Activated CD8-positive, alpha-beta T cell treated with anti-CD3 and anti-CD28 coated beads for 36 hours (primary cell): ENCODE results near the gene TMEM18. TPM values are rescaled to one million over a fixed set of nuclear protein-coding genes. Genes with fewer than 3 reads are reported as not detected.

Experiments
- ATAC-seq: fragments of 200-7000 bp; cut with Tn5 transposase; one replicate; pipeline ENCODE4 v1.10.0; 2021; ENCODE audit warnings: mild to moderate bottlenecking, moderate library complexity
- CTCF ChIA-PET: fragments of 350-600 bp; sonication (Branson Sonifier 250); formaldehyde crosslinking; loops from one replicate; lab custom pipeline; 2021; ENCODE audit warnings: antibody characterized with exemption; lab: Charles Lee
- POLR2A ChIA-PET: fragments of 350-600 bp; sonication (Branson Sonifier 250); formaldehyde crosslinking; loops from one replicate; lab custom pipeline; 2021; ENCODE audit warnings: antibody characterized with exemption; lab: Charles Lee
- DNase-seq: peaks from one replicate; pipeline ENCODE4 v3.0.0-alpha.2; 2020
- H3K27ac Mint-ChIP-seq: one replicate; pipeline ENCODE4 v1.8.0; 2021; ENCODE audit warnings: mild to moderate bottlenecking, mixed read lengths
- H3K27me3 Mint-ChIP-seq: one replicate; pipeline ENCODE4 v1.8.0; 2021; ENCODE audit warnings: mixed read lengths
- H3K36me3 Mint-ChIP-seq: one replicate; pipeline ENCODE4 v1.8.0; 2021; ENCODE audit warnings: low read depth, mixed read lengths
- H3K4me1 Mint-ChIP-seq: one replicate; pipeline ENCODE4 v1.8.0; 2021; ENCODE audit warnings: low read depth, mixed read lengths
- H3K4me3 Mint-ChIP-seq: one replicate; pipeline ENCODE4 v1.8.0; 2021; ENCODE audit warnings: mild to moderate bottlenecking, moderate library complexity, mixed read lengths
- H3K9me3 Mint-ChIP-seq: one replicate; pipeline ENCODE4 v1.8.0; 2021; ENCODE audit warnings: mixed read lengths
- intact Hi-C: fragments of 100-400 bp; cut with micrococcal nuclease; formaldehyde crosslinking; loops from one replicate; pipeline ENCODE4 v1.10.0; 2022
- total RNA-seq, 2 experiments: library from RNA; stranded (reverse); gene quantifications; one replicate each; pipeline ENCODE4 v1.2.3, GENCODE V29; 2021
- TF ChIP-seq, protein P1 (sequence below): fragments of 200-600 bp; IDR thresholded peaks from one replicate; pipeline ENCODE4 v1.8.0; 2022; ENCODE audit warnings: antibody characterized with exemption, mild to moderate bottlenecking

The TMEM18 gene
- 10 to 100 TPM; 34.0 to 34.6 TPM for total RNA-seq

DNA sequence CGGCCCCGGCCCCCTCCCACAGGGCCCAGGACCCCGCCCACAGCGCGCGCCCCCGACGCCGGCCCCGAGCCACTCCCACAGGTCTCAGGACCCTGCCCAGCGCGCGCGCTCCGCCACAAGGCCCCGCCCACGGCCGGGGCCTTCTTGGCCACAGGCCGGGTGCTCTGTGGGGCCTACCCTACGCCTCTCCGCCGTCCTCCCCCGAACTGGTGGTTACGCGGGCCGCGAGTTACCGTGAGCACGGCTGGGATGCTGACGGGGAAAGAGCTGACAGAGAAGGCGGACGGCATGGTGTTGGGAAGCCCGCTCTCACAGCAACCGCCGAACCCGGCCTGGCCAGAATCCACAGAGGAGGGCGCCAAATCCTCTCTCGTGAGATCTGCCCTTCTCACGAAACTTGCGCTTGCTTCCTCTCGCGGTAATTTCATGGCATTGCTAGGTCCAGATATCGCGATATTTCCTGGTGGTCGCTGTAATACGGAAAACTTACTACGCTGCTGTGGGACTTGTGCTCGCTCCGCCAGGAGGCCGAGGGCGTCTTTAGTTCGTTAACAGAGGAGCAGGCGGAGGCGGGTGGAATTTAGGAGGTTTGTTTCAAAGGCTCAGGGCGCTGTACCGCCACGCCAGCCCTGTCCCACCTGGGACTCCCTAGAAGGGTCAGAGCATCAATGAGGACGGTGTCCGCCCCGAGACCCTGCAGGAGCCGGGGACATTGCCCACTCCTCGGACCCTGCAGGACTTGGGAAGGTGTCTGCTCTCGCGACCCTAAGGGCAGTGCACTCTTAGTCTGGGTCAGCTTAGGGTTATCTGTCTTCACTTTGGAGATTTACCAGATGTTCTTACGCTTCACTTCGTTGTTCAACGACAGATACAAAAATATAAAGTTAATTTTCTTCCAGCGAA, at the start of gene TMEM18:
TMEM18 (minus strand) TSS at position 351 of the 903 bp plus-strand sequence; CDS start at position 290, 61 bp downstream.
- ATAC-seq (peak; percentile 55), DNase-seq (peak; percentile 96)
- H3K36me3 Mint-ChIP-seq, result peaks cover 29% of the 10 kb centered on the region
- H3K27ac Mint-ChIP-seq, result peak within 1 kb of the TSS; percentile 99
- TF ChIP-seq, protein P1, sequence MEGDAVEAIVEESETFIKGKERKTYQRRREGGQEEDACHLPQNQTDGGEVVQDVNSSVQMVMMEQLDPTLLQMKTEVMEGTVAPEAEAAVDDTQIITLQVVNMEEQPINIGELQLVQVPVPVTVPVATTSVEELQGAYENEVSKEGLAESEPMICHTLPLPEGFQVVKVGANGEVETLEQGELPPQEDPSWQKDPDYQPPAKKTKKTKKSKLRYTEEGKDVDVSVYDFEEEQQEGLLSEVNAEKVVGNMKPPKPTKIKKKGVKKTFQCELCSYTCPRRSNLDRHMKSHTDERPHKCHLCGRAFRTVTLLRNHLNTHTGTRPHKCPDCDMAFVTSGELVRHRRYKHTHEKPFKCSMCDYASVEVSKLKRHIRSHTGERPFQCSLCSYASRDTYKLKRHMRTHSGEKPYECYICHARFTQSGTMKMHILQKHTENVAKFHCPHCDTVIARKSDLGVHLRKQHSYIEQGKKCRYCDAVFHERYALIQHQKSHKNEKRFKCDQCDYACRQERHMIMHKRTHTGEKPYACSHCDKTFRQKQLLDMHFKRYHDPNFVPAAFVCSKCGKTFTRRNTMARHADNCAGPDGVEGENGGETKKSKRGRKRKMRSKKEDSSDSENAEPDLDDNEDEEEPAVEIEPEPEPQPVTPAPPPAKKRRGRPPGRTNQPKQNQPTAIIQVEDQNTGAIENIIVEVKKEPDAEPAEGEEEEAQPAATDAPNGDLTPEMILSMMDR, result no peak
- POLR2A ChIA-PET, result interaction anchor here (0.7 to 1.2 kb wide), 3 partner anchors 9 to 54 kb away, joined by 3 to 4 read pairs (median 3); no protein-coding TSS in a partner anchor
- H3K4me1 Mint-ChIP-seq, result peaks cover 33% of the 10 kb centered on the region
- H3K27me3 Mint-ChIP-seq, result no peaks in the 10 kb centered on the region
- no peaks in the 10 kb centered on the region for H3K9me3 Mint-ChIP-seq
- peak within 1 kb of the TSS; percentile 85 for H3K4me3 Mint-ChIP-seq
- intact Hi-C loops, result no loop called here
- CTCF ChIA-PET, result interaction anchor here (0.9 kb wide), 1 partner anchor 15 kb away, joined by 3 read pairs; no protein-coding TSS in a partner anchor

DNA sequence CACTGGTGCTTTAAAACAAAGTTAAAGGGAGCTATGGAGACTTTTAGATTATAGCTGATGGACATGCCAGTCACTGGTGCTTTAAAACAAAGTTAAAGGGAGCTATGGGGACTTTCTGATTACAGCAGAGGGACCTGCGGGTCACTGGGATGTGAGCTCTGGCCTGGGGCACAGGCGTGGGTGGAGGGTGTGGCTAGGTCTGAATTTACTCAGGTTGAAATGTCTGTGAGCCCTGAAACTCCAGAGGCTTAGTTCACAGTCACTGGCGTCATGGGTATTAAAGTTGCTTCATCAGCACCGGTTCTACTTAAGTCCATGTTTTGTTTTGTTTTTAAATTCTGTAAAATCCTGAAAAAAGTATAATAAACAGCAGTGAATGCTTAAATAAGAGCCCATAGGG, 49.0 kb upstream of the TMEM18 start:
- ChIA-PET POLR2A (interaction anchor here (1.0 kb wide), 1 partner anchor 47 kb away, joined by 3 read pairs; no protein-coding TSS in a partner anchor), CTCF (interaction anchor here (1.3 kb wide), 1 partner anchor 11 kb away, joined by 8 read pairs; no protein-coding TSS in a partner anchor)
- peaks cover 23% of the 10 kb centered on the region for H3K27me3 Mint-ChIP-seq
- no peaks in the 10 kb centered on the region for H3K9me3 Mint-ChIP-seq
- no peak overlapping the region for H3K27ac Mint-ChIP-seq
- intact Hi-C loops, result no loop called here
- H3K4me1 Mint-ChIP-seq, result peaks cover 7% of the 10 kb centered on the region
- ATAC-seq (no peak), DNase-seq (peak; percentile 20)
- H3K36me3 Mint-ChIP-seq, result no peaks in the 10 kb centered on the region
- no peak overlapping the region for H3K4me3 Mint-ChIP-seq
- TF ChIP-seq, protein P1, result no peak

DNA sequence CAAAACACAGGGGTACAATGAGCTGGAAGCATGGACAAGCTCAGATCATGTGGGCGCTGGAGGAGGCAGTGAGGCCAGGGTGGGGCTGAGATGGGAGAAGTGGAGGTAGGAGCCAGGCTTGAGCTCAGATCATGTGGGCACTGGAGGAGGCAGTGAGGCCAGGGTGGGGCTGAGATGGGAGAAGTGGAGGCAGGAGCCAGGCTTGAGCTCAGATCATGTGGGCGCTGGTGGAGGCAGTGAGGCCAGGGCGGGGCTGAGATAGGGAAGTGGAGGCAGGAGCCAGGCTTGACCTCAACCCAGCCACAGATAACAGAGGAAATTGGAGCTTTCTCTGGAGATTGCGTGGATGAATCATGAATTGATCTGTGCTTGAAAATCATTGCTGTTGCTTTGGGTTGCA, 48.3 kb upstream of the TMEM18 start:
- Mint-ChIP-seq H3K4me1 (peaks cover 7% of the 10 kb centered on the region), H3K36me3 (no peaks in the 10 kb centered on the region), H3K27me3 (peaks cover 23% of the 10 kb centered on the region), H3K4me3 (no peak overlapping the region), H3K27ac (no peak overlapping the region), H3K9me3 (no peaks in the 10 kb centered on the region)
- CTCF ChIA-PET, result interaction anchor here (1.3 kb wide), 1 partner anchor 10 kb away, joined by 8 read pairs; no protein-coding TSS in a partner anchor
- intact Hi-C loops, result no loop called here
- TF ChIP-seq, protein P1, result no peak
- POLR2A ChIA-PET, result interaction anchor here (0.5 to 1.0 kb wide), 2 partner anchors 15 to 46 kb away, joined by 3 read pairs; no protein-coding TSS in a partner anchor
- DNase-seq (no peak), ATAC-seq (no peak)

DNA sequence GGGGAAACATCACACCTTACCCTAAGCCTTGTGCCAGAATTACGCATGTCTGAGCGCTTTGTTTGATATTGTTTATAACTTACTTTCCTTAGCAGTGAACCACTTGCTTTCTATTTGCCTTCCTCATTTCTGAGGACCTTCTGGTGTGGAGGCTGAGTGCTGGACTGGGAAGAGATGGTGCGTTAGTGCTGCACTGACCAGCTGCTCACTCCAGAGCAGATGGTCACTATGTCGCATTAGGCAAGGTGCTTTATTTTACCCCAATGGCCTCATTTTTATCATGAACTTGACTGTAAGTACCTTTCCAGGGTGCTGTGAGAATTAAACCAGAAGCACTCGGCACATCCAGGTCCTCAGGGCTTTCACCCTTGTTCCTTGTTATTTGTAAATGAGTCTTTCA, 46.6 kb upstream of the TMEM18 start:
- CTCF ChIA-PET, result no interaction called here
- peaks cover 7% of the 10 kb centered on the region for H3K4me1 Mint-ChIP-seq
- H3K4me3 Mint-ChIP-seq, result no peak overlapping the region
- TF ChIP-seq, protein P1, result no peak
- ATAC-seq, result no peak
- H3K36me3 Mint-ChIP-seq, result no peaks in the 10 kb centered on the region
- intact Hi-C loops, result no loop called here
- no peak for DNase-seq
- POLR2A ChIA-PET, result no interaction called here
- H3K27me3 Mint-ChIP-seq, result peaks cover 24% of the 10 kb centered on the region
- no peaks in the 10 kb centered on the region for H3K9me3 Mint-ChIP-seq
- H3K27ac Mint-ChIP-seq, result no peak overlapping the region

DNA sequence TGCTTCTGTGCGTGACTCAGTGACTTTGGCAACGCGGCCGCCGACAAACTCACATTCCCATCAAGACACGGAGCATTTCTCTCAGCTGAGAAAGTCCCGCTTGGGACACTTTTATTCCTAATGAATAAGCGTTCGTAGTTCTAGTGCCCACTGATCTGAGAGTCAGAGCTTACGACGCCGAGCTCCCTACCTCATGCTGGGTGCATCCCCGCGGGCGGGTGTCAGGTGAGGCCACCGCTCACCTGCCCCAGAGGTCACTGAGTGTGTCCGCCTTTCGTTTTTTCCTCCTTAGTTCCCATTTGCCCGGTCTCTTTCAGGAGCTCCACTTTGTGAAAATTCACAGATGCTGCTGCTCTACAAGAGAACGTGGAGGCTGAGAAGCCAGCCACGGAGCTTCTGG, 43.6 kb upstream of the TMEM18 start:
- no peak overlapping the region for H3K4me3 Mint-ChIP-seq
- ChIA-PET POLR2A (no interaction called here), CTCF (no interaction called here)
- no peaks in the 10 kb centered on the region for H3K36me3 Mint-ChIP-seq
- DNase-seq (no peak), ATAC-seq (no peak)
- intact Hi-C loops, result no loop called here
- H3K27me3 Mint-ChIP-seq, result peaks cover 25% of the 10 kb centered on the region
- no peaks in the 10 kb centered on the region for H3K9me3 Mint-ChIP-seq
- no peak overlapping the region for H3K27ac Mint-ChIP-seq
- TF ChIP-seq, protein P1, result no peak
- no peaks in the 10 kb centered on the region for H3K4me1 Mint-ChIP-seq
